HG03457 (cell line): ENCODE data around the gene ILF3.

Experiments used
- ATAC-seq: cut with Tn5 transposase; IDR thresholded peaks from one replicate; pipeline ENCODE4 v1.9.1; 2021; ENCODE audit warnings: moderate number of reproducible peaks; ENCODE audit not compliant: unreplicated experiment

ILF3 gene

GRCh38 chr19:10694706-10695307, 40.7 kb downstream of the ILF3 start:
- ATAC-seq = no peak

- peak; percentile 50 for ATAC-seq
Measured at GRCh38 chr19:10695401-10696398, 41.6 kb downstream of the ILF3 start.

- ATAC-seq = no peak
Measured at GRCh38 chr19:10699650-10700335, 45.6 kb downstream of the ILF3 start.

GRCh38 chr19:10701955-10702525, 47.9 kb downstream of the ILF3 start:
- ATAC-seq = no peak

GRCh38 chr19:10706990-10707389, 52.8 kb downstream of the ILF3 start:
- ATAC-seq = no peak

- ATAC-seq = no peak
Measured at GRCh38 chr19:10707440-10707839, 53.3 kb downstream of the ILF3 start.

- no peak for ATAC-seq
Measured at GRCh38 chr19:10708291-10708690, 54.1 kb downstream of the ILF3 start.

- no peak for ATAC-seq
Measured at GRCh38 chr19:10712045-10712444, 57.9 kb downstream of the ILF3 start.

GRCh38 chr19:10712754-10713153, 58.6 kb downstream of the ILF3 start:
- ATAC-seq = no peak

GRCh38 chr19:10713317-10713716, 59.2 kb downstream of the ILF3 start:
- ATAC-seq = no peak

- ATAC-seq = no peak
Measured at GRCh38 chr19:10717054-10717355, 62.9 kb downstream of the ILF3 start.

- ATAC-seq = peak; percentile 73
Measured at GRCh38 chr19:10717356-10718204, 63.4 kb downstream of the ILF3 start, which contains the start of gene DNM2. TSS of gene DNM2 (plus strand) at chr19:10718079. CDS start at chr19:10718243, 164 bp downstream.

- ATAC-seq = peak; percentile 6
Measured at GRCh38 chr19:10718205-10719196, 64.4 kb downstream of the ILF3 start.

GRCh38 chr19:10719466-10719961, 65.4 kb downstream of the ILF3 start:
- ATAC-seq = no peak

- ATAC-seq = no peak
Measured at GRCh38 chr19:10720607-10721125, 66.5 kb downstream of the ILF3 start.

GRCh38 chr19:10723591-10723990, 69.4 kb downstream of the ILF3 start:
- ATAC-seq = no peak

GRCh38 chr19:10724573-10725071, 70.5 kb downstream of the ILF3 start:
- no peak for ATAC-seq

GRCh38 chr19:10725415-10725814, 71.3 kb downstream of the ILF3 start:
- ATAC-seq = no peak

GRCh38 chr19:10726268-10726667, 72.1 kb downstream of the ILF3 start:
- no peak for ATAC-seq
